Smooth muscle cell of bladder (primary cell): ENCODE measurements around the gene ZBTB5. TPM values are rescaled to one million over a fixed set of nuclear protein-coding genes. Genes with fewer than 3 reads are reported as not detected.

Experiments used
- total RNA-seq: library from RNA; depleted of rRNA; stranded (reverse); fragments of >200 nt; gene quantifications from 2 replicates; pipeline ENCODE4 v1.2.3, GENCODE V29; 2014

The ZBTB5 gene
- total RNA-seq: 4.7 and 5.5 TPM in 2 replicates

GRCh38 chr9:37465249-37466036 is at the start of gene ZBTB5:
TSS of gene ZBTB5 (minus strand) at chr9:37465450. CDS start at chr9:37442551, 22,899 bp downstream.

GRCh38 chr9:37485389-37486255 is 20.4 kb upstream of the ZBTB5 start, which contains the start of gene POLR1E:
TSS of gene POLR1E (plus strand) at chr9:37485948. CDS start at chr9:37486048, 100 bp downstream.

GRCh38 chr9:37422289-37423104 is 42.8 kb downstream of the ZBTB5 start, which contains the start of gene GRHPR:
TSS of gene GRHPR (plus strand) at chr9:37422696. CDS start at chr9:37422751, 55 bp downstream.

Other genes with a start within 250 kb of the ZBTB5 start
- gene GRHPR, start 42.8 kb downstream of the ZBTB5 start, total RNA-seq: 106 and 125 TPM in 2 replicates
- gene POLR1E, start 20.5 kb upstream of the ZBTB5 start, total RNA-seq: 23.2 and 29.9 TPM in 2 replicates
- gene FBXO10, start 110.9 kb upstream of the ZBTB5 start, total RNA-seq: 9.2 and 13.0 TPM in 2 replicates
- gene TOMM5, start 127.1 kb upstream of the ZBTB5 start, total RNA-seq: 125 and 136 TPM in 2 replicates
- not detected in 2 replicates for gene FRMPD1, start 185.5 kb upstream of the ZBTB5 start, total RNA-seq